Activated CD4-positive, alpha-beta T cell treated with anti-CD3 and anti-CD28 coated beads, Interleukin-2, Interleukin-6, amounts not matched to agents 100 ng/mL and 50 ng/mL, durations not matched to agents 16 hours and 8 hours (primary cell): ENCODE results near the gene STK39.

Experiments used
- DNase-seq: peaks from one replicate; pipeline ENCODE4 v3.0.0-alpha.2; 2020

The STK39 gene

GRCh38 chr2:168181825-168182224 is 65.6 kb downstream of the STK39 start:
- no peak for DNase-seq

GRCh38 chr2:168180914-168181313 is 66.5 kb downstream of the STK39 start:
- DNase-seq = no peak

- no peak for DNase-seq
Observed at GRCh38 chr2:168180483-168180882, 66.9 kb downstream of the STK39 start.

- no peak for DNase-seq
Observed at GRCh38 chr2:168179592-168179991, 67.8 kb downstream of the STK39 start.

- DNase-seq = peak; percentile 38
Observed at GRCh38 chr2:168178520-168179324, 68.7 kb downstream of the STK39 start.

- no peak for DNase-seq
Observed at GRCh38 chr2:168176402-168176801, 71.0 kb downstream of the STK39 start.

- no peak for DNase-seq
Observed at GRCh38 chr2:168175469-168175868, 71.9 kb downstream of the STK39 start.

- DNase-seq = peak; percentile 49
Observed at GRCh38 chr2:168174756-168175155, 72.6 kb downstream of the STK39 start.

GRCh38 chr2:168172071-168172470 is 75.3 kb downstream of the STK39 start:
- DNase-seq = no peak

GRCh38 chr2:168171059-168171762 is 76.2 kb downstream of the STK39 start:
- no peak for DNase-seq

GRCh38 chr2:168169097-168169745 is 78.2 kb downstream of the STK39 start:
- DNase-seq = no peak

- DNase-seq = no peak
Observed at GRCh38 chr2:168167511-168168263, 79.7 kb downstream of the STK39 start.

- DNase-seq = peak; percentile 56
Observed at GRCh38 chr2:168166902-168167510, 80.4 kb downstream of the STK39 start.

GRCh38 chr2:168165985-168166901 is 81.2 kb downstream of the STK39 start:
- no peak for DNase-seq

GRCh38 chr2:168165397-168165796 is 82.0 kb downstream of the STK39 start:
- DNase-seq = no peak

GRCh38 chr2:168160897-168161296 is 86.5 kb downstream of the STK39 start:
- peak; percentile 35 for DNase-seq

GRCh38 chr2:168159754-168160585 is 87.4 kb downstream of the STK39 start:
- no peak for DNase-seq

- DNase-seq = no peak
Observed at GRCh38 chr2:168158586-168158985, 88.8 kb downstream of the STK39 start.

- no peak for DNase-seq
Observed at GRCh38 chr2:168157926-168158325, 89.5 kb downstream of the STK39 start.

GRCh38 chr2:168157070-168157469 is 90.3 kb downstream of the STK39 start:
- DNase-seq = no peak

GRCh38 chr2:168156661-168157060 is 90.7 kb downstream of the STK39 start:
- peak; percentile 16 for DNase-seq
